NCI-H748 (cell line): ENCODE measurements around the gene LRRC7.
"Not testable (repeated sequence)": the region's sequence is repeated elsewhere in the genome, so short reads cannot be mapped to it uniquely, and the experiment has no call there.

ENCODE experiments used
- DNase-seq: peaks from one replicate; lab custom pipeline; 2025; ENCODE audit not compliant: unreplicated experiment; lab: John Stamatoyannopoulos, UW

Gene LRRC7

GRCh38 chr1:69862906-69863305, 295.2 kb downstream of the LRRC7 start:
- DNase-seq: no peak

- no peak for DNase-seq
Measured at GRCh38 chr1:69863704-69864103, 296.0 kb downstream of the LRRC7 start.

DNA sequence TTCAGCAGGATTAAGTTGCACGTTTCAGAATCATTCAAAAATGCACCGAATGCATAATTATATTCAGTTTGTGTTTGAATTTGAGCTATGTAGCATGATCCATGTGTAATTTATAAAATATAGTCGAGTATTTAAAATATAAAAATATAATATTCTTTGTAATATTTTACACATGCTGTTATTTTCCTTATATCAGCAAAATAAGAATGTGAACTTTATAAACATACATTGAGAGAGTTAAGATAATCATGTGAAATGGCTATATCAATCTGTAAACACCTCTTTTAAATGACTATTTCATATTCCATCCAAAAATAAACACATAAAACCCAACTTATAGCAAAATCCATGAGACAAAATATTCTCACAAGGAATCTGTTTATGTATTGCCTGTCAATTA, 303.7 kb downstream of the LRRC7 start:
- no peak for DNase-seq

DNA sequence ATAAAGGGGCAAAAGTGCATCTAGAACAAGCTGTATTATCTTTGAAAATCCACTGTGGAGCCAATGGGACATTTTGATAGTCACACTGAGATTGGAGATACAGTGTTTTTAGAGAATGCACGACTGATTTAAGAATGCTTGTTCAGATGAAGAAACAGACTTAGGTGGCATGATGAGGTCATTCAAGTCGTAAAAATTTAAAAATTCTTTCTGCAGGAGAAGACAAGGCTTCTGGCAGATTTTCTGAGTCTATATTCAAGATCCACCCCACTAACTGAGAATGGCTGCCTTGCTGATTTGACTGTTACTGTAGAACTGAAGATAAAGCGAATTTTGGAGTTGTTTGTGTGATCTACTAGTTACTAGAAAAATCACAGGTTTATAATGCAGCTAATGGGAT, 310.6 kb downstream of the LRRC7 start:
- no peak for DNase-seq

DNA sequence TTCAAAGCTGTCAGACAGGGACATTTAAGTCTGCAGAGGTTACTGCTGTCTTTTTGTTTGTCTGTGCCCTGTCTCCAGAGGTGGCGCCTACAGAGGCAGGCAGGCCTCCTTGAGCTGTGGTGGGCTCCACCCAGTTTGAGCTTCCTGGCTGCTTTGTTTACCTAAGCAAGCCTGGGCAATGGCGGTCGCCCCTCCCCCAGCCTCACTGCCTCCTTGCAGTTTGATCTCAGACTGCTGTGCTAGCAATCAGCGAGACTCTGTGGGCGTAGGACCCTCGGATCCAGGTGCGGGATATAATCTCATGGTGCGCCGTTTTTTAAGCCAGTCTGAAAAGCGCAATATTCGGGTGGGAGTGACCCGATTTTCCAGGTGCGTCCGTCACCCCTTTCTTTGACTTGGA, 320.3 kb downstream of the LRRC7 start:
- DNase-seq: not testable (repeated sequence)

DNA sequence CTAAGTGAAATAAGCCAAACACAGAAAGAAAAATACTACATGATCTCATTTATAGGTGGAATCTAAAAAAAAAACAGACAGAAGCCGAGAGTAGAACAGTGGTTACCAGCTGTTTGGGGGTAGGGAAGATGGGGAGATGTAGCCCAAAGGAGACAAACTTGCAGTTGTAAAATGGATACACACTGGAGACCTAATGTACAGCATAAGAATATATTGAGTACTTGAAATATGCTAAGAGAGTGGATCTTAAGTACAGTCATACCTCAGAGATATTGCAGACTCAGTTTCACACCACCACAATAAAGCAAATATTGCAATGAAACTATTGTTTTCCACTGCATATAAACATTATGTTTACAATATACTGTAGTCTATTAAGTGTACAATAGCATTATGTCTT, 320.9 kb downstream of the LRRC7 start:
- no peak for DNase-seq

DNA sequence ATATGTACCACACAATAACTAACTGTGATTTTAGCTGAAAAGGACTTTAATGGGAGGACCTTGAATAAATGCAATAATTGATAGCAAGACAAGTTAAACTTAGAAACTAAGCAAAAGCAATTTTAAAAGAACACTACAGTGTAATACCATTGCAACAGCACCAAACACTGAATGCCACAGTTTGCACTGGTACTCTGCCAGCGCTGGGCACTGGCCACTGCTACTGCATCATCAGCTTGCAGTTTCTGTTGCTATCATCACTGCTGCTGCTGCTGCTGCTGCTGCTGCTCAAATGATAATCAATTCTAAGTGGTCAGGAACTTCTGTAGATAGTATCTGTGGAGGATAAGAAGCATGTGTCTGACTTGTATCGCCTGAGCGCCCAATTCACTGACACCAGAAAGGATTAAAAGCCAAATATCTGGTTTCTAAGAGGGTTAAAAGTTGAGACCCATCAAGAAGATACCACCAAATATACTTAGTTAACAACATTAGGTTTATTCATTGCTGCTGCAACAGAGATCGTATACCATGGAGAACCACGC, 330.8 kb downstream of the LRRC7 start:
- no peak for DNase-seq

DNA sequence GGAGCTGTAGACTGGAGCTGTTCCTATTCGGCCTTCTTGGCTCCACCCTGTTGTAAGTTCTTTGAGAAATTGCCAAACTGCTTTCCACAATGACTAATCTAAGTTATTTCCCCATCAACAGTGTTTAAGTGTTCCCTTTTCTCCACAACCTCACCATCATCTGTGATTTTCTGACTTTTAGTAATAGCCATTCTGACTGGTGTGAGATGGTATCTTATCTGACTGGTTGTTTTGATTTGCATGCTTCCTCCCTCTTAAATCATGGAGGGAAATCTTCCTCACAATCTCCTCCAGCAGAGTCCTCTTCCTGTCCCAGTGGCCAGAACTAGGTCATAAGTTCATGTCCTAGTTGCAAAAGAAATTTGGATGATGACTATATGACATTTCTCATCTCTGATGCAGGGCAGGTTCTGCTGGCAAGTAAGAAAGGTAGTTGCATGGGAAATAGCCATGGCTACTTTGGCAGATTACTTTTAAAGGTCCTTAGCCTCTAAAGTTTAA, 343.6 kb downstream of the LRRC7 start:
- DNase-seq: no peak

- no peak for DNase-seq
Measured at GRCh38 chr1:69913977-69914376, 346.3 kb downstream of the LRRC7 start.

- no peak for DNase-seq
Measured at GRCh38 chr1:69914976-69915765, 347.4 kb downstream of the LRRC7 start.

DNA sequence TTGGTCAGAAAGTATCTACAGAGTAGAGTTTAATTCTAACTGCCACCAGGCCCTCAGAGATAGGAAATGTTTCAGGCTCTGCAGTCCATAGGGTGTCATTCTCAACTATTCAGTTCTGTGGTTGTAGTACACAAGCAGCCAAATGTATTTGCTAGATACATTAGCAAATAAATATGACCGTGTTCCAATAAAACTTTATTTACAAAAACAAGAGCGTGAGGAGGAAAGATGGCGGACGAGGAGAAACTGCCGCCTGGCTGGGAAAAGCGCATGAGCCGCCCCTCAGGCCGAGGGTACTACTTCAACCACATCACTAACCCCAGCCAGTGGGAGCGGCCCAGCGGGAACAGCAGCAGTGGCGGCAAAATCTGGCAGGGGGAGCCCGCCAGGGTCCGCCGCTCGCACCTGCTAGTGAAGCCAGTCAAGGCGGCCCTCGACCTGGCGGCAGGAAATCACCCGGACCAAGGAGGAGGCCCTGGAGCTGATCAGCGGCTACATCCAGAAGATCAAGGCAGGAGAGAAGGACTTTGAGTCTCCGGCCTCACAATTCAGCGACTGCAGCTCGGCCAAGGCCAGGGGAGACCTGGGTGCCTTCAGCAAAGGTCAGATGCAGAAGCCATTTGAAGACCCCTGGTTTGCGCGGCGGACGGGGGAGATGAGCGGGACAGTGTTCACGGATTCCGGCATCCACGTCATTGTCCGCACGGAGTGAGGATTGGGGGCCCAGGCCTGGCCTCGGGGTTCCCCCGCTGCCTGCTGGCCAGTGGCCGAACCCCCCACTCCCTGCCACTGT, 351.6 kb downstream of the LRRC7 start:
- no peak for DNase-seq

GRCh38 chr1:69919922-69920273, 352.2 kb downstream of the LRRC7 start:
- no peak for DNase-seq

- no peak for DNase-seq
Measured at GRCh38 chr1:69920426-69920825, 352.7 kb downstream of the LRRC7 start.

DNA sequence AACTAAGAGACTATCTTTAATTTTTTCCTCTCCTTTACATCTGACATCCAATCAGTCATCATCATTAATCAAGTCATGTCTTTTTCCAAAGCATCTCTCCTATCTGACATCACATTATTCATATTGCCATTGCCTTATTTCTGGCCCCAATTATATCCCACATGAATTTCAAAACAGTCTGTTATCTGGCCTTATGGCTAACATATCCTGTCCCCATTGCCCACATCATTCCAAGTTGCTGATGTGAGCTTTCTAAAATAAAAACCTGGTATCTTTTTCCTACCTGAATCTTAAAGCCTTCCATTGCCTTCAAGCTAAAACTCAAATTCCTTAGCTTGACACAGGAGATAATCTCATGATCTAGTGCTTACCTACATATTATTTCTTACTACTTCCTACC, 353.8 kb downstream of the LRRC7 start:
- DNase-seq: no peak

DNA sequence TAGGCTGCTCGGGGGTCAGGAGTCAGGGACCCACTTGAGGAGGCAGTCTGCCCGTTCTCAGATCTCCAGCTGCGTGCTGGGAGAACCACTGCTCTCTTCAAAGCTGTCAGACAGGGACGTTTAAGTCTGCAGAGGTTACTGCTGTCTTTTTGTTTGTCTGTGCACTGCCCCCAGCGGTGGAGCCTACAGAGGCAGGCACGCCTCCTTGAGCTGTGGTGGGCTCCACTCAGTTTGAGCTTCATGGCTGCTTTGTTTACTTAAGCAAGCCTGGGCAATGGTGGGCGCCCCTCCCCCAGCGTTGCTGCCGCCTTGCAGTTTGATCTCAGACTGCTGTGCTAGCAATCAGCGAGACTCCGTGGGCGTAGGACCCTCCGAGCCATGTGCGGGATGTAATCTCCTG, 360.5 kb downstream of the LRRC7 start:
- not testable (repeated sequence) for DNase-seq

GRCh38 chr1:69929308-69930057, 361.8 kb downstream of the LRRC7 start:
- no peak for DNase-seq

DNA sequence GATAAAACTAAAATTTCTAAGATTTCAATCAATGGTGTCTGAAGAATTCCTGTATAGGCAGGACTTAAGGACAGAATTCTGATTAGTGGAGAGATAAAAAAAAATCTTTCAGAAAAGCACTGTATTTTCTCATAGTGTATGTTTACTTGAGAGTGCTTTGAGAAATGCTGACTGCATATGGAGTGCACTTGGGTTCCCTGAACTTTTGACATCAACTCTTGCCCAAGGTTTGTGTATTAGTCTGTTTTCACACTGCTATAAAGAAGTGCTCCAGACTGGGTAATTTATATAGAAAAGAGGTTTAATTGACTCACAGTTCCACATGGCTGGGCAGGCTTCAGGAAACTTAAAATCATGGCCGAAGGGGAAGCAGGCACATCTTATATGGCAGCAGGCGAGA, 362.7 kb downstream of the LRRC7 start:
- no peak for DNase-seq

GRCh38 chr1:69932760-69933159, 365.0 kb downstream of the LRRC7 start:
- DNase-seq: no peak

DNA sequence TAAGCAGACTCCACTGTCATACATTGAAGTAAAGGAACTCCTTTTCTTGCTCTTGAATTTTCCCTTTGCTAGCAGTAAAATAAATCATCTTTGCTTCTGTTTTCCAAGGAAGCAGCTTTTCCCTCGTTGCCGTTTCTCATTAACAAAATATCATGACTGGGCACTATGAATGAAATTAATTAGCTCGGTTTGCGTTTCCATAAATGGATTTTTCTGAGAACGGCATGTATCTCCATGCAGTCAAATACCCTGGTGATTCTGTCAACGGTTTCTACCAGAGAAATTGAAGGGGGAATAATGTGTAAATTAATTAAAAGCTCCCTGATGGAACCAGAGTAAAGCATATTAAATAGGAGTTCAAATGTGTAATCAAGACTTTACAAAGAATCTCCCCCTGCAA, 372.5 kb downstream of the LRRC7 start:
- DNase-seq: no peak

GRCh38 chr1:69940816-69941215, 373.1 kb downstream of the LRRC7 start:
- no peak for DNase-seq

DNA sequence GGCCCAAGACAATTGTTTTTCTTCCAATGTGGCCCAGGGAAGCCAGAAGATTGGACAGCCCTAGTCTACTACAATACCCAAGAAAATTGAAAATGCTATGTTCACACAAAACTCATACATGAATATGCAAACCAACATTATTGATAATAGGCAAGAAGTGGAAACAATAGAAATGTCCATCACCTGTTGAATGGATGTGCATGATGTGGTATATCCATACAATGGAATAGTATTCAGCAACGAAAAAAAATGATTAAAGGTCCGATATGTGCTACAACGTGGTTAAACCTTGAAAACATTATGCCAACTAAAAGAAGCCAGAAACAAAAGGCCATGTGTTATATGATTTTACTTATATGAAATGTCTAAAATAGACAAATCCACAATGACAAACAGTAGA, 375.3 kb downstream of the LRRC7 start:
- DNase-seq: no peak
